ENCODE data around the gene OTUD5.

DNA sequence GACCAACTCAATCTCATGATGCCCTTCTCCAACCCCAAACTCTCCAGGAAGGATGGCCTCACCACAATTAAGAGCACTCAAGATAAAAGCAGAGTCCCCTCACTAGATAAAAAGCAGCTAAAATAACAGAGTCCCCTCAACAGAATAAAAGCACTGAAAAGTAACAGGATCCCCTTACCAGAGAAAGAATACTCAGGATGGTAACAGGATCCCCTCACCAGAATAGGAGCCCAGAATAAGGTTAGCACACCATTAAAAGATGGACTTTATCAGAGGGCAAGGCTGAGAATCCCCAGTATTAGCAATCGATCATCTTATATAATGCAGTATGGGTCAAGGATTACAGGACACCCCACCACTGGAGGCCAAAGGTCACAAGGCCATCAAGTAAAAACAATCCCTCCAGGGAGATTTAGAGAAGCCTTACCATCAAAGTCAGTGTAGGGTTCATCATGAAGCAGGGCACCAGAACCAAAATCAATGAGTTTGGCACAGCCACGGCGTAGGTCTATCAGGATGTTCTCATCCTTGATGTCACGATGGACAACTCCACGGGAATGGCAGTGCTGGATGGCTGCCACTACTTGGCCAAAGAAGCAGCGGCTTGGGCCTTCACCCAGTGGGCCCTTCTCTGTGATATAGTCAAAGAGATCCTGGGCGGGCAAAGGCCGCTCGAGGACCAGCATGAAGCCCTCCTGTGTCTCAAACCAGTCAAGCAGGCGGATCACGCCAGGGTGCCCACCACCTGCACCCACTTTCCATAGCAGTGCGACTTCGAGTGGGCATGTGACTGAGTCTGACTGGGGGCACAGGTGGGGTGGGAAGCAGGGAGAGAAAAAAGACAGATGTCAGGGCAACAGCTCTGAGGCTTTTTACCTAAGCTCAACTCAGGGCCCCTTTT is 42.6 kb downstream of the OTUD5 start:
- TF ChIP-seq ZNF274 (IDR thresholded peaks at IDR 0.05; ENCODE audit: low read depth, low read length) (no peak), SUZ12 (IDR thresholded peaks at IDR 0.05; ENCODE audit: extremely low read depth, insufficient read depth, insufficient read length) (no peak), YY1 (IDR thresholded peaks at IDR 0.05; ENCODE audit: insufficient read depth, insufficient read length) (no peak)

Measured in NT2/D1 (cell line).